AG09319 (cell line): ENCODE results near the gene ZBTB25.
A peak's percentile ranks its signal among the peaks of the same experiment; 100 is the strongest.

Source experiments
- DNase-seq: peaks from one replicate; pipeline ENCODE4 v3.0.0-alpha.2; 2010; ENCODE audit warnings: low read depth; ENCODE audit errors: extremely low read depth
- TF ChIP-seq, protein P1 (sequence below): IDR thresholded peaks from 2 replicates; pipeline ENCODE4 v1.5.1; 2011; ENCODE audit warnings: low read depth, mild to moderate bottlenecking, inconsistent platforms, low read length, moderate library complexity

Gene ZBTB25

DNA sequence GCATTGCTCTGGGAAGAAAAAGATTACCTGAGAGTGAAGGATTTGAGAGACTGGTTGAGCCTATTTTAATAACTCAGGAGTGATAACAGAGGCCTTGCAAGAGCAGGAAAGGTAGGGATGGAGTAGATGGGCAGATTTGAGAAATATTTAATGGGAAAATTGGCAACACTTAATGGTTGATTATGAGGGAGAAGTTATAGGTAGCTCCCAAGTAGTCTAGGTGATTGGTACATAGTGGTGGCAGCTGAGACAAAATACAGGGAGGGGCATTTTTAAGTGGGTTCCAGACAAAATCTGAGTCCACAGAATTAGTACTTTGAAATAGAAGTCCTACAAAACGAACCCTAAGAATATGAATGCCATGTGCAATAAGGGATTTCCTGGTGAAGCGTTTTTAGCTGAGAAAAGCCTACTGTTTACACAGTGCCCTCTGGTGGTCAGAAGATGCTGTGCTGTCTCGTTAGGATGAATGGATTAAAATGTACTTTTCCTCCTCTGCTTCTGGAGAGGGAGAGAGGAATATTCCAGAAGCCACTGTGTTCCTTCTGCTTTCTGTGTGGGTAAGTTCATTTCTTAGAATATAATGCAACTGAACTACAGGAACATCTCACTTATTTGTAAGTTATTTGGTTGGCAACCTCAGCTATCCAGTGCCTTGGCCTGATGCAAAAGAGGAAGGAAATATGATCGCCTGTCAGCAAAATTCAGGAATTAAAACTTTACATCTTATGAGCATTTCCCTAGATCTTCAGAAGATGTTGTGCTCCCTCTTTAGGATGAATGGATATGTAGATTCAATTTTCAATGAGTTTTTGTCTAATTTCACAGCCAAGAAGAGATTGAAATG, 7.4 kb upstream of the ZBTB25 start:
- TF ChIP-seq, protein P1, sequence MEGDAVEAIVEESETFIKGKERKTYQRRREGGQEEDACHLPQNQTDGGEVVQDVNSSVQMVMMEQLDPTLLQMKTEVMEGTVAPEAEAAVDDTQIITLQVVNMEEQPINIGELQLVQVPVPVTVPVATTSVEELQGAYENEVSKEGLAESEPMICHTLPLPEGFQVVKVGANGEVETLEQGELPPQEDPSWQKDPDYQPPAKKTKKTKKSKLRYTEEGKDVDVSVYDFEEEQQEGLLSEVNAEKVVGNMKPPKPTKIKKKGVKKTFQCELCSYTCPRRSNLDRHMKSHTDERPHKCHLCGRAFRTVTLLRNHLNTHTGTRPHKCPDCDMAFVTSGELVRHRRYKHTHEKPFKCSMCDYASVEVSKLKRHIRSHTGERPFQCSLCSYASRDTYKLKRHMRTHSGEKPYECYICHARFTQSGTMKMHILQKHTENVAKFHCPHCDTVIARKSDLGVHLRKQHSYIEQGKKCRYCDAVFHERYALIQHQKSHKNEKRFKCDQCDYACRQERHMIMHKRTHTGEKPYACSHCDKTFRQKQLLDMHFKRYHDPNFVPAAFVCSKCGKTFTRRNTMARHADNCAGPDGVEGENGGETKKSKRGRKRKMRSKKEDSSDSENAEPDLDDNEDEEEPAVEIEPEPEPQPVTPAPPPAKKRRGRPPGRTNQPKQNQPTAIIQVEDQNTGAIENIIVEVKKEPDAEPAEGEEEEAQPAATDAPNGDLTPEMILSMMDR: peak; percentile 89
- DNase-seq: no peak

DNA sequence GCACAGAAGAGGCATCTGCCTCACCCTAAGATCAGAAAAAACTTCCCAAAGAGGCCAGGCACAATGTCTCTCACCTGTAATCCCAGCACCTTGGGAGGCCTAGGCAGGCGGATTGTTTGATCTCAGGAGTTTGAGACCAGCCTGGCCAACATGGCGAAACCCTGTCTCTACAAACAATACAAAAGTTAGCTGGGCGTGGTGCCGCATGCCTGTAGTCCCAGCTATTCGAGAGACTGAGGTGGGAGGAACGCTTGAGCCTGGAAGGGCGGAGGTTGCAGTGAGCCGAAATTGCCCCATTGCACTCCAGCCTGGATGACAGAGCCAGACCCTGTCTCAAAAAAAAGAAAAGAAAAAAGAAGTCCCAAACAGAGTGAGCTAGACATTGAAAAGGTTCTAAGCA, 5.4 kb upstream of the ZBTB25 start:
- no peak for DNase-seq
- TF ChIP-seq, protein P1: no peak

DNA sequence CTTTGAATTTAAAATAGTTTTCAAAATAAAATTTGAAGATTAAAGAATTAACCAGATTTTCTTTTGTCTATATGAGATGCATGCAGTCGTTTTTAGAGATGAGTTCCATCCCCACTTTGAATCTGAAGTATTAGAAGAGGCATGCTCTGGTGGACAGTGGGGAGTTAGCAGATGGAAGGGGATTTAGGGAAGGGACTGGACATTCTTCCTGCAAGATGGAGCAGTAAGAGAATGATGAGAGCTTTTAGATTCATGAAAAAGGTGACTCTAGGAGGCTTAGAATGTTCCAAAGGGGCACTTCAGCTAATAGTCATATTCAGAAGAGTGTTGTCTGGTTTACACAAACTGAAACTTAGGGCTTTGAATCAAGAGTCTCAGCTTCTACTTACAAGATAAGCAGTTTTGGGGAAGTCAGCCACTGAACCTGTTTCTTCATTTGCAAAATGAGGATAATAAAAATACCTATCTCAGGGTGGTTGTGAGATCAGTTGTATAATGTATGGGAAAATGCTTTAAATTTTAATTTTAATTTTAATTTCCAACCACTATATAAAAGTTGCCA, 4.7 kb upstream of the ZBTB25 start:
- TF ChIP-seq, protein P1: no peak
- no peak for DNase-seq

DNA sequence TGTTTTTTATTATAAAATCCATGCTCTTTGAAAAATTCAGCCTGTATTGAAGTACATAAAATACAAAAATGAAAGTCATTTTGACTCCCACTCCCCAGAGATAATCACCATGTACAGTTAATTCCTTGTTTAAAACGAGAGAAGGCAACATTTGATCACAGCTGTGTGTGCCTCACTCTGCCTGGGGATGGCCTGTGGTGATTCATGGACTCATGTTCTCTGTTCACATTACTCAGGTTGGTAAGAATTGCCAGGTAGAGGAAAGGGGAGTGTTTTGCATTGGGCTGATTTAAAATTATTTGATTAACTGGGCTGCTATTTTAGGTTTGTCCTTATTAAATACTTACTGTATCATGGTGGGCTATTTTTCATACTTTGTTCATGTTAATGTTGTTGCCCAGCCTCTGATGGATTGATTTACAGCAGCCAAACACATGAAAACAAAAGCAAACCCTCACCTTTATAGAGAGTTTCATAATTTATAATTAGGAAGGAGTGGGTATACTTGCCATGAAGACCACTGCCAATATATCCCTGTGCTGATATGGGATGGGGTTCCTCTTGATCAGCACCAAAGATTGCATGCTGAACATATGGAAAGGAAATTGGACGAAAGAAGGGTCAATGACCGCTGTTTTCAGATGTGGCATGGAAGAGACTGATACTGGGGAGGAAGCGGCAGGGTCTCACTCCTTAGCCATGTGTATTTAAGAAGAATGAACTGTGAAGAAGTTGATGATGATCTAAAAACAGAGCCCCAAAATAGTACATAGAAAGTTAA, 3.9 kb upstream of the ZBTB25 start:
- TF ChIP-seq, protein P1: no peak
- DNase-seq: no peak

DNA sequence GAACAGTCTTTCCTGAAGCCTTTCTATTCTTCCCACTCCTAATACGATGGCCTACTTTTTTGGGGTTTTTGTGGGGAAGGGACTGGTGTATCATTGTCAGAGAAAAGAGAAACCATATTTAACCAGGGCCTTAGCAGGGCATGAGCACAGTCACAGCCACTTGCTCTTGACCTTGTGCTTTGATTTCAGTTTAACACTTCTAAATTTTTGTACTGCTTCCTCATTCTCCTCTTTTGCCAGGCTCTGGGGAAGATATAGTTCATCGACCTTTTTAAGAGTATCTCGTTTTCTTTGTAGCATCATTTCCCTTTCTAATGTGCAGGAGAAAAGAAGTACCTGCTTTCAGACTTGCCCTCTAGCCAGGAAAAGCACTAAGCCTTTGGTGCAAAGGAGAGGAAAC, 3.1 kb upstream of the ZBTB25 start:
- no peak for DNase-seq
- TF ChIP-seq, protein P1: no peak

DNA sequence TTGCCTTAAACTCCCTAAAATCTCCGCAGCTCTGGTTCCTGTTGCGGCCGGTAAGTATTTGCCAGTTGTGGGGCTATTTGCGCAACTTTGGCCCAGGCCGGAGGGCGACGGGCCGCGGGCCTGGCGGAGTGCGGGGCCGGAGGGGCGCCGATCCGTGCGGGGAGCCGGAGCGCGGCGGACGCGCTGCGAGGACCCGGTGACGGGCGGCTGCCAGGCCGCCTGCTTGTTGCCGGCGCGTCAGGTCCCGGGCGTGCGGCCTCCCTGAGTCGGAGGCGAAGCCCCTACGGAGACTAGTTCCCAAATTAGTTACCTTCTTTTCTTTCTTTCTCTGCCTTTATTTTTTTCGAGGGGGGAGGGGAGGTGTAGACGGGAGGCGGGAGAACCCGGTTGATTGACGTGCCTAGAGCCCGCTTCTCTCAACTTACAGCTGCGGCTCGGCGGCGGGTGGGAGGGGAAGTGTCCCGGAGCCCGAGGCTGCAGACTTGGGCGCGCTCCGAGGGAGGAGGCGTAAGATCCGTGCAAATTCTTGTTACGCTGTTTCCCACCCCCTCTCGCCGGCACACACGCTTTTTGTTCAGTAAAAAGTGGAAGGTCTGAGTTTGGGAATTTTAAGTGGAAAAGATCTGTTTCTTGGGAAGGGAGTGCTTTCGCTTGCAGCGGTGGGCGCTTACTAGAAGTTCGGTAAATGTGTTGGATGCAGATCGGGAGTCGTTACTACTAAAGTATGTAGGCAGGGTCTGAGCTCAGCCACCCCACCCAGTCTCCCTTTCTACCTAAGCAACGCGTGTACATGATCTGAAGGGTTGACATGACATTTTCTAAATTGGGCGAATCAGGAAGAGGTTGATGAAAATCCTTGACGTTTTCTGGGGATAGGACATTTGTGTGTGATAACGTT, 1.5 kb upstream of the ZBTB25 start:
- DNase-seq: peak; percentile 63
- TF ChIP-seq, protein P1: no peak
